Small intestine (tissue), 7 donors: ENCODE results near the gene STAB2. TPM values are rescaled to one million over a fixed set of nuclear protein-coding genes. Genes with fewer than 3 reads are reported as not detected.

Experiments
- DNase-seq, 2 donors: peaks; one replicate each; pipeline versions ENCODE4 v3.0.0 to v3.0.0-alpha.2; 2013
- FAIRE-seq: peaks from 2 replicates; lab custom pipeline; 2012; peaks lifted over from hg19 to GRCh38; lab: Jason Lieb, UNC
- H3K27ac ChIP-seq, 3 donors: one replicate each; pipeline ENCODE4 v1.5.1; 2013; ENCODE audit warnings: low read length in 2 of 3, mild to moderate bottlenecking in 2 of 3, control low read depth in 1 of 3, inconsistent platforms in 1 of 3, low read depth in 1 of 3, moderate library complexity in 1 of 3
- H3K27me3 ChIP-seq, 3 donors: one replicate each; pipeline ENCODE4 v1.6.1; 2013; ENCODE audit warnings: low read length in 3 of 3, inconsistent platforms in 1 of 3; ENCODE audit not compliant: control insufficient read depth in 3 of 3, insufficient read depth in 3 of 3
- H3K36me3 ChIP-seq, 3 donors: one replicate each; pipeline ENCODE4 v1.6.1; 2013; ENCODE audit warnings: low read length in 3 of 3, inconsistent platforms in 1 of 3, low read depth in 1 of 3, mild to moderate bottlenecking in 1 of 3, moderate library complexity in 1 of 3; ENCODE audit not compliant: control insufficient read depth in 3 of 3, insufficient read depth in 2 of 3
- H3K4me1 ChIP-seq, 3 donors: one replicate each; pipeline ENCODE4 v1.6.1; 2013; ENCODE audit warnings: low read length in 2 of 3, inconsistent platforms in 1 of 3, low read depth in 1 of 3, mild to moderate bottlenecking in 1 of 3, moderate library complexity in 1 of 3; ENCODE audit not compliant: control insufficient read depth in 3 of 3, insufficient read depth in 2 of 3
- H3K4me3 ChIP-seq, 3 donors: one replicate each; pipeline ENCODE4 v1.5.1; 2013; ENCODE audit warnings: low read length in 3 of 3, control low read depth in 1 of 3, inconsistent platforms in 1 of 3, low read depth in 1 of 3, mild to moderate bottlenecking in 1 of 3, moderate library complexity in 1 of 3
- H3K9me3 ChIP-seq, 2 donors: one replicate each; pipeline ENCODE4 v1.6.1; 2013; ENCODE audit warnings: low read depth in 1 of 2, low read length in 1 of 2; ENCODE audit not compliant: control insufficient read depth in 2 of 2, insufficient read depth in 1 of 2
- WGBS, 3 donors: extraction: QIAGEN DNeasy Blood & Tissue Kit; methylation state at CpG; one replicate each; pipeline ENCODE4 v1.1.7; 2013; 5-methylcytosine and 5-hydroxymethylcytosine counted together
- polyA plus RNA-seq, 4 donors: library from polyadenylated mRNA; stranded (reverse) in 3 of 4; unstranded in 1 of 4; fragments of 200-250 nt in 3 of 4; fragments of 120-200 nt in 1 of 4; gene quantifications; one replicate each; pipeline versions ENCODE4 v1.2.1 to v1.2.3, GENCODE V29; 2013
- donor health status: healthy with polysubstance abuse.
- donor health status: control.
- donor health status: control.
- donor health status: Bipolar disorder and iron deficiency.
- donor health status: healthy.

Gene STAB2
- polyA plus RNA-seq, 4 donors, result 0.06 to 2.5 TPM; not detected in 2

DNA sequence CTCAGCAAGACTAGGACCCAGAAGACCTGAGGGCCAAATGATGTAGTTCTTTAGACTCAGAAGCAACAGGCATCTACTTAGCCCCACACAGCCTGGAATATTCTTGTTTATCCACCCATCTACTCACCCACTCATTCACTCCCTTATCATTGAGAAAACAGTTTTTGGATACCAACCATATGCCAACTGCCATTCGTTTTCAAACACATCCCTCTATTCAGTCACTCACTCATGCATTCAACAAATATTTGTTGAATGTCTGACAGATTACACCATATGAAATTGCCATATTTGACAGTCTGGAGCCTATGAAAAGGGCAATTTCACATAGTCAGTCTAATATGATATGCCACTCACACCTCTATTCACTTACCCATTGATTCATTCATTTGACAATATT lies 150.8 kb downstream of the STAB2 start:
- no peak overlapping the region for H3K27ac ChIP-seq
- no peak for FAIRE-seq
- no peaks in the 10 kb centered on the region for H3K36me3 ChIP-seq
- H3K4me3 ChIP-seq, result no peak overlapping the region
- H3K9me3 ChIP-seq, result no peaks in the 10 kb centered on the region
- peaks cover 0 to 6% (median 0%) of the 10 kb centered on the region in 3 donors for H3K27me3 ChIP-seq
- peaks cover 0 to 6% (median 0%) of the 10 kb centered on the region in 3 donors for H3K4me1 ChIP-seq
- 57 to 68% (median 59%) methylated on average over 1 of the region's 1 CpG for WGBS, 3 donors
- peak in 1 of 2 donors; percentile 6 for DNase-seq

- no peak for FAIRE-seq
- H3K4me3 ChIP-seq, result no peak overlapping the region
- H3K27ac ChIP-seq, result peak overlapping the region in 2 of 3 donors; percentile 47 to 54
- H3K36me3 ChIP-seq, result no peaks in the 10 kb centered on the region
- 9 to 54% (median 39%) methylated on average over 15 of the region's 15 CpGs for WGBS, 3 donors
- H3K4me1 ChIP-seq, result peaks cover 0 to 6% (median 0%) of the 10 kb centered on the region in 3 donors
- H3K9me3 ChIP-seq, result no peaks in the 10 kb centered on the region
- DNase-seq, result peak; percentile 82 to 97
- H3K27me3 ChIP-seq, result no peaks in the 10 kb centered on the region
Observed at GRCh38 chr12:103742349-103742932, 155.4 kb downstream of the STAB2 start.

DNA sequence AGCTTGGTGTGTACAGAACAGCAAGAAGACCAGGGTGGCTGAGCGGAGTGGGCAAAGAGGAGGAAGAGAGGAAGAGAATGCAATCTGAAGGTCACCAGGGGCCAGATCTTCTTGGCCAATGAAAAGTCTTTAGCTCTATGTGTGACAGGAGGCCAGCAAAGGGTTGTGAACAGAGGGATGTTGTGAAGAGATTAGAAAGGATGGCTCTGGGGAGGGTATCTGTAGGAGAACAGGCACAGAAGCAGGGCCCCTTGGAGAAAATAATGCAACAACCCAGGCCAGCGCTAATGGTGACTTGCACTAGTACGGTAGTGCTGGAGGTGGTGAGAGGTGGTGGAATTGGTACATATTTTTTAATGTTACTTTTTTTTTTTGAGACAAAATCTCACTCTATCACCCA lies 156.7 kb downstream of the STAB2 start:
- H3K36me3 ChIP-seq, result no peaks in the 10 kb centered on the region
- no peaks in the 10 kb centered on the region for H3K9me3 ChIP-seq
- no peak for FAIRE-seq
- DNase-seq, result no peak
- WGBS, 3 donors, result 93 to 100% (median 96%) methylated on average over 3 of the region's 3 CpGs
- peaks cover 0 to 6% (median 0%) of the 10 kb centered on the region in 3 donors for H3K4me1 ChIP-seq
- H3K27ac ChIP-seq, result no peak overlapping the region
- no peak overlapping the region for H3K4me3 ChIP-seq
- H3K27me3 ChIP-seq, result no peaks in the 10 kb centered on the region

GRCh38 chr12:103745962-103746361 lies 158.9 kb downstream of the STAB2 start:
- Histone ChIP-seq H3K27ac (no peak overlapping the region), H3K4me1 (peaks cover 0 to 6% (median 0%) of the 10 kb centered on the region in 3 donors), H3K27me3 (no peaks in the 10 kb centered on the region), H3K4me3 (no peak overlapping the region), H3K36me3 (no peaks in the 10 kb centered on the region), H3K9me3 (no peaks in the 10 kb centered on the region)
- no peak for FAIRE-seq
- WGBS, 3 donors, result 73 to 91% (median 76%) methylated on average over 2 of the region's 2 CpGs
- DNase-seq, result peak; percentile 5 to 20

GRCh38 chr12:103748002-103748401 lies 160.9 kb downstream of the STAB2 start:
- Histone ChIP-seq H3K4me3 (no peak overlapping the region), H3K27ac (no peak overlapping the region), H3K27me3 (no peaks in the 10 kb centered on the region), H3K9me3 (no peaks in the 10 kb centered on the region), H3K36me3 (no peaks in the 10 kb centered on the region), H3K4me1 (no peaks in the 10 kb centered on the region)
- FAIRE-seq (no peak), DNase-seq (no peak)
- WGBS, 3 donors, result 89 to 96% (median 92%) methylated on average over 2 of the region's 2 CpGs

- DNase-seq (no peak), FAIRE-seq (no peak)
- 91 to 94% (median 91%) methylated on average over 12 of the region's 12 CpGs for WGBS, 3 donors
- Histone ChIP-seq H3K4me3 (no peak overlapping the region), H3K27me3 (no peaks in the 10 kb centered on the region), H3K36me3 (no peaks in the 10 kb centered on the region), H3K9me3 (no peaks in the 10 kb centered on the region), H3K4me1 (no peaks in the 10 kb centered on the region), H3K27ac (no peak overlapping the region)
Observed at GRCh38 chr12:103748875-103749274, 161.8 kb downstream of the STAB2 start.

- no peak for DNase-seq
- Histone ChIP-seq H3K4me1 (no peaks in the 10 kb centered on the region), H3K36me3 (no peaks in the 10 kb centered on the region), H3K27ac (no peak overlapping the region), H3K27me3 (no peaks in the 10 kb centered on the region), H3K9me3 (no peaks in the 10 kb centered on the region), H3K4me3 (no peak overlapping the region)
- no peak for FAIRE-seq
- WGBS, 3 donors, result 75 to 94% (median 79%) methylated on average over 1 of the region's 1 CpG
Observed at GRCh38 chr12:103751171-103751570, 164.1 kb downstream of the STAB2 start.

- Histone ChIP-seq H3K36me3 (no peaks in the 10 kb centered on the region), H3K27ac (no peak overlapping the region), H3K4me3 (no peak overlapping the region), H3K9me3 (no peaks in the 10 kb centered on the region), H3K4me1 (no peaks in the 10 kb centered on the region), H3K27me3 (no peaks in the 10 kb centered on the region)
- FAIRE-seq (no peak), DNase-seq (no peak)
- WGBS, 3 donors, result 55 to 69% (median 65%) methylated on average over 2 of the region's 2 CpGs
Observed at GRCh38 chr12:103751600-103751999, 164.5 kb downstream of the STAB2 start.

GRCh38 chr12:103755425-103755824 lies 168.4 kb downstream of the STAB2 start:
- no peak overlapping the region for H3K27ac ChIP-seq
- FAIRE-seq (no peak), DNase-seq (no peak)
- no peaks in the 10 kb centered on the region for H3K9me3 ChIP-seq
- no peaks in the 10 kb centered on the region for H3K36me3 ChIP-seq
- WGBS, 3 donors, result 63 to 81% (median 64%) methylated on average over 3 of the region's 3 CpGs
- H3K4me3 ChIP-seq, result no peak overlapping the region
- no peaks in the 10 kb centered on the region for H3K27me3 ChIP-seq
- no peaks in the 10 kb centered on the region for H3K4me1 ChIP-seq
